HEK293 (cell line): ENCODE measurements around the gene B3GLCT.

Experiments
- CTCF ChIA-PET: fragments of 350-600 bp; formaldehyde crosslinking; extraction: SDS; loops from one replicate; lab custom pipeline; 2021; ENCODE audit warnings: antibody characterized with exemption; lab: Yijun Ruan, JAX
- POLR2A ChIA-PET: fragments of 300-600 bp; formaldehyde crosslinking; extraction: SDS; loops from one replicate; lab custom pipeline; 2020; ENCODE audit warnings: antibody characterized with exemption, inconsistent platforms; lab: Yijun Ruan, JAX
- H3K27ac ChIP-seq: fragments of 200-500 bp; sonication (Bioruptor generic); 2 replicates; pipeline ENCODE4 v1.5.1; 2014; ENCODE audit warnings: low read depth, low read length, control low read depth, inconsistent platforms; ENCODE audit errors: extremely low read depth
- H3K36me3 ChIP-seq, 2 experiments: fragments of 200-500 bp in 1 of 2; sonication (Bioruptor generic) in 1 of 2; 1 replicate in 1 of 2; 2 replicates in 1 of 2; pipeline ENCODE4 v1.5.1; 2014 to 2017; ENCODE audit warnings: inconsistent platforms in 2 of 2, low read length in 2 of 2; ENCODE audit not compliant: control insufficient read depth in 2 of 2, insufficient read depth in 1 of 2
- H3K4me1 ChIP-seq: fragments of 200-500 bp; sonication (Bioruptor generic); 2 replicates; pipeline ENCODE4 v1.5.1; 2014; ENCODE audit warnings: mild to moderate bottlenecking, low read length, inconsistent platforms; ENCODE audit not compliant: control insufficient read depth, insufficient read depth
- H3K4me3 ChIP-seq: 2 replicates; pipeline ENCODE4 v1.5.1; 2011; ENCODE audit warnings: low read depth, mild to moderate bottlenecking, control low read depth, low read length, moderate library complexity
- H3K9me3 ChIP-seq: fragments of 200-500 bp; sonication (Bioruptor generic); 2 replicates; pipeline ENCODE4 v1.5.1; 2014; ENCODE audit warnings: low read depth, low read length, inconsistent platforms; ENCODE audit not compliant: control insufficient read depth, insufficient read depth
- FEZF1 ChIP-seq: fragments of 450-650 bp; formaldehyde crosslinking; IDR thresholded peaks from 2 replicates; pipeline ENCODE4 v1.5.1; 2016; ENCODE audit warnings: missing biosample characterization, missing genetic modification characterization
- GFI1B ChIP-seq: fragments of 450-650 bp; formaldehyde crosslinking; IDR thresholded peaks from 2 replicates; pipeline ENCODE4 v1.5.1; 2016; ENCODE audit warnings: missing biosample characterization, missing genetic modification characterization
- GLI4 ChIP-seq: fragments of 450-650 bp; formaldehyde crosslinking; IDR thresholded peaks from 2 replicates; pipeline ENCODE4 v1.5.1; 2016; ENCODE audit warnings: missing biosample characterization, missing genetic modification characterization
- IKZF3 ChIP-seq: fragments of 450-650 bp; IDR thresholded peaks from 2 replicates; pipeline ENCODE4 v1.5.0; 2018; ENCODE audit warnings: missing biosample characterization, mild to moderate bottlenecking, missing genetic modification characterization, moderate library complexity
- INSM2 ChIP-seq: fragments of 450-650 bp; formaldehyde crosslinking; IDR thresholded peaks from 2 replicates; pipeline ENCODE4 v1.5.1; 2016; ENCODE audit warnings: missing biosample characterization, missing genetic modification characterization
- KLF10 ChIP-seq: fragments of 450-650 bp; IDR thresholded peaks from 2 replicates; pipeline ENCODE4 v1.5.1; 2018; ENCODE audit warnings: missing biosample characterization, mild to moderate bottlenecking, missing genetic modification characterization
- OSR2 ChIP-seq: fragments of 450-650 bp; formaldehyde crosslinking; IDR thresholded peaks from 2 replicates; pipeline ENCODE4 v1.5.1; 2016; ENCODE audit warnings: missing biosample characterization, missing genetic modification characterization
- PRDM6 ChIP-seq: fragments of 450-650 bp; formaldehyde crosslinking; IDR thresholded peaks from 2 replicates; pipeline ENCODE4 v1.5.1; 2017; ENCODE audit warnings: missing biosample characterization, missing genetic modification characterization
- WT1 ChIP-seq: fragments of 450-650 bp; formaldehyde crosslinking; IDR thresholded peaks from 2 replicates; pipeline ENCODE4 v1.5.1; 2016; ENCODE audit warnings: missing biosample characterization, missing genetic modification characterization
- ZBTB20 ChIP-seq: fragments of 450-650 bp; formaldehyde crosslinking; IDR thresholded peaks from 2 replicates; pipeline ENCODE4 v1.5.1; 2016; ENCODE audit warnings: missing biosample characterization, missing genetic modification characterization
- ZEB2 ChIP-seq: fragments of 450-650 bp; formaldehyde crosslinking; IDR thresholded peaks from 2 replicates; pipeline ENCODE4 v1.5.1; 2016; ENCODE audit warnings: missing biosample characterization, missing genetic modification characterization
- ZNF2 ChIP-seq: fragments of 450-650 bp; formaldehyde crosslinking; IDR thresholded peaks from 2 replicates; pipeline ENCODE4 v1.5.1; 2016; ENCODE audit warnings: missing biosample characterization, missing genetic modification characterization
- ZNF214 ChIP-seq: fragments of 450-650 bp; formaldehyde crosslinking; IDR thresholded peaks from 2 replicates; pipeline ENCODE4 v1.5.1; 2017; ENCODE audit warnings: missing biosample characterization, mild to moderate bottlenecking, missing genetic modification characterization, borderline replicate concordance
- ZNF366 ChIP-seq: fragments of 450-650 bp; formaldehyde crosslinking; conservative IDR thresholded peaks from 2 replicates; pipeline ENCODE4 v1.5.1; 2016; ENCODE audit warnings: missing biosample characterization, missing genetic modification characterization
- ZNF391 ChIP-seq: fragments of 450-650 bp; formaldehyde crosslinking; IDR thresholded peaks from 2 replicates; pipeline ENCODE4 v1.5.1; 2016; ENCODE audit warnings: low read depth, missing biosample characterization, missing genetic modification characterization, borderline replicate concordance
- ZNF423 ChIP-seq: fragments of 450-650 bp; formaldehyde crosslinking; IDR thresholded peaks from 2 replicates; pipeline ENCODE4 v1.5.1; 2016; ENCODE audit warnings: missing biosample characterization, missing genetic modification characterization
- ZNF449 ChIP-seq: fragments of 450-650 bp; formaldehyde crosslinking; IDR thresholded peaks from 2 replicates; pipeline ENCODE4 v1.5.1; 2017; ENCODE audit warnings: missing biosample characterization, mild to moderate bottlenecking, missing genetic modification characterization, moderate library complexity
- ZNF610 ChIP-seq: fragments of 450-650 bp; formaldehyde crosslinking; IDR thresholded peaks from 2 replicates; pipeline ENCODE4 v1.5.1; 2016; ENCODE audit warnings: missing biosample characterization, missing genetic modification characterization, borderline replicate concordance
- ZNF76 ChIP-seq: fragments of 450-650 bp; formaldehyde crosslinking; IDR thresholded peaks from 2 replicates; pipeline ENCODE4; 2016; ENCODE audit warnings: low read depth, missing biosample characterization, missing genetic modification characterization, borderline replicate concordance
- ZNF843 ChIP-seq: fragments of 450-650 bp; formaldehyde crosslinking; IDR thresholded peaks from 2 replicates; pipeline ENCODE4 v1.5.1; 2016; ENCODE audit warnings: missing biosample characterization, missing genetic modification characterization
- ZSCAN16 ChIP-seq: fragments of 450-650 bp; formaldehyde crosslinking; IDR thresholded peaks from 2 replicates; pipeline ENCODE4 v1.5.1; 2016; ENCODE audit warnings: missing biosample characterization, missing genetic modification characterization
- TF ChIP-seq, protein P1 (sequence below): fragments of 450-650 bp; formaldehyde crosslinking; IDR thresholded peaks from 2 replicates; pipeline ENCODE4 v1.5.1; 2016; ENCODE audit warnings: missing biosample characterization, missing genetic modification characterization, low read depth
- TF ChIP-seq, protein P2 (sequence below): fragments of 450-650 bp; formaldehyde crosslinking; IDR thresholded peaks from 2 replicates; pipeline ENCODE4 v1.5.1; 2017; ENCODE audit warnings: missing biosample characterization, missing genetic modification characterization
- TF ChIP-seq, protein P3 (sequence below): fragments of 450-650 bp; formaldehyde crosslinking; IDR thresholded peaks from 2 replicates; pipeline ENCODE4 v1.5.1; 2016; ENCODE audit warnings: missing biosample characterization, missing genetic modification characterization

Gene B3GLCT

DNA sequence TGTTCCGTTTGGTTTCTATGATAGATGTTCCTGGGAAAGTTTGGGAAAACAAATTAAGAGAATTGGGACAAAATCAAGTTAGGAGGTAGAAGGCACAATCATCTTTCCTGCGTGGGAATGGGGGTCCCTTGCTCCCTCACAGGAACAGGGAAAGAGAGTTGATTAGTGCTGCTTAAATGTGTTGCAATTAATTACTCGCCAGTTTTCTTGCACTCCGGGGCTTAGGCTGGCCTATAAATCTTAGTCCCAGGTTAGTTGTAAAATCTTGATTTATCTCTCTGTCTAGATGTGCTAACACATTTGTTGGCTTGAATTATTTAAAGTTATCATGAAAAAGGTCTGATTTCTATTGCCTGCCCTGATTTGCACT is 10.1 kb downstream of the B3GLCT start:
- Histone ChIP-seq H3K27ac (peak overlapping the region; percentile 87), H3K4me1 (peaks cover 7% of the 10 kb centered on the region), H3K36me3 (no peaks in the 10 kb centered on the region), H3K4me3 (no peak overlapping the region), H3K9me3 (no peaks in the 10 kb centered on the region)
- ChIA-PET POLR2A (interaction anchor here (1.3 kb wide), 1 partner anchor 10 kb away, joined by 6 read pairs; the partner anchor contains the start of gene B3GLCT), CTCF (interaction anchor here (1.4 kb wide), 1 partner anchor 10 kb away, joined by 9 read pairs; the partner anchor contains the start of gene B3GLCT)
- peak; percentile 61; the same call in 1 of the 2 replicates for TF ChIP-seq GFI1B
- TF ChIP-seq ZEB2 (tag by site-specific recombination), result 0 out of 2 replicates have a peak, but pooled peaks have one; percentile 24
- TF ChIP-seq ZBTB20 (tag by site-specific recombination), result no peak
- peak; percentile 86 for TF ChIP-seq ZNF843
- 0 out of 2 replicates have a peak, but pooled peaks have one; percentile 24 for TF ChIP-seq ZNF449
- TF ChIP-seq, protein P1, sequence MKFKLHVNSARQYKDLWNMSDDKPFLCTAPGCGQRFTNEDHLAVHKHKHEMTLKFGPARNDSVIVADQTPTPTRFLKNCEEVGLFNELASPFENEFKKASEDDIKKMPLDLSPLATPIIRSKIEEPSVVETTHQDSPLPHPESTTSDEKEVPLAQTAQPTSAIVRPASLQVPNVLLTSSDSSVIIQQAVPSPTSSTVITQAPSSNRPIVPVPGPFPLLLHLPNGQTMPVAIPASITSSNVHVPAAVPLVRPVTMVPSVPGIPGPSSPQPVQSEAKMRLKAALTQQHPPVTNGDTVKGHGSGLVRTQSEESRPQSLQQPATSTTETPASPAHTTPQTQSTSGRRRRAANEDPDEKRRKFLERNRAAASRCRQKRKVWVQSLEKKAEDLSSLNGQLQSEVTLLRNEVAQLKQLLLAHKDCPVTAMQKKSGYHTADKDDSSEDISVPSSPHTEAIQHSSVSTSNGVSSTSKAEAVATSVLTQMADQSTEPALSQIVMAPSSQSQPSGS (tag by site-specific recombination), result 0 out of 2 replicates have a peak, but pooled peaks have one; percentile 0
- no peak for TF ChIP-seq ZNF214 (tag by site-specific recombination)
- no peak for TF ChIP-seq ZNF391 (tag by site-specific recombination)
- peak; percentile 94 for TF ChIP-seq PRDM6 (tag by site-specific recombination)
- no peak for TF ChIP-seq ZSCAN16 (tag by site-specific recombination)
- peak; percentile 35; the same call in 1 of the 2 replicates for TF ChIP-seq WT1 (tag by site-specific recombination)
- TF ChIP-seq, protein P2, sequence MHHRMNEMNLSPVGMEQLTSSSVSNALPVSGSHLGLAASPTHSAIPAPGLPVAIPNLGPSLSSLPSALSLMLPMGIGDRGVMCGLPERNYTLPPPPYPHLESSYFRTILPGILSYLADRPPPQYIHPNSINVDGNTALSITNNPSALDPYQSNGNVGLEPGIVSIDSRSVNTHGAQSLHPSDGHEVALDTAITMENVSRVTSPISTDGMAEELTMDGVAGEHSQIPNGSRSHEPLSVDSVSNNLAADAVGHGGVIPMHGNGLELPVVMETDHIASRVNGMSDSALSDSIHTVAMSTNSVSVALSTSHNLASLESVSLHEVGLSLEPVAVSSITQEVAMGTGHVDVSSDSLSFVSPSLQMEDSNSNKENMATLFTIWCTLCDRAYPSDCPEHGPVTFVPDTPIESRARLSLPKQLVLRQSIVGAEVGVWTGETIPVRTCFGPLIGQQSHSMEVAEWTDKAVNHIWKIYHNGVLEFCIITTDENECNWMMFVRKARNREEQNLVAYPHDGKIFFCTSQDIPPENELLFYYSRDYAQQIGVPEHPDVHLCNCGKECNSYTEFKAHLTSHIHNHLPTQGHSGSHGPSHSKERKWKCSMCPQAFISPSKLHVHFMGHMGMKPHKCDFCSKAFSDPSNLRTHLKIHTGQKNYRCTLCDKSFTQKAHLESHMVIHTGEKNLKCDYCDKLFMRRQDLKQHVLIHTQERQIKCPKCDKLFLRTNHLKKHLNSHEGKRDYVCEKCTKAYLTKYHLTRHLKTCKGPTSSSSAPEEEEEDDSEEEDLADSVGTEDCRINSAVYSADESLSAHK (tag by site-specific recombination), result peak; percentile 63; the same call in 1 of the 2 replicates
- peak; percentile 93 for TF ChIP-seq IKZF3 (tag by site-specific recombination)
- TF ChIP-seq ZNF423 (tag by site-specific recombination), result 0 out of 2 replicates have a peak, but pooled peaks have one; percentile 31
- TF ChIP-seq ZNF610 (tag by site-specific recombination), result 0 out of 2 replicates have a peak, but pooled peaks have one; percentile 21
- TF ChIP-seq GLI4 (tag by site-specific recombination), result no peak
- 0 out of 2 replicates have a peak, but pooled peaks have one; percentile 25 for TF ChIP-seq INSM2 (tag by site-specific recombination)
- TF ChIP-seq, protein P3, sequence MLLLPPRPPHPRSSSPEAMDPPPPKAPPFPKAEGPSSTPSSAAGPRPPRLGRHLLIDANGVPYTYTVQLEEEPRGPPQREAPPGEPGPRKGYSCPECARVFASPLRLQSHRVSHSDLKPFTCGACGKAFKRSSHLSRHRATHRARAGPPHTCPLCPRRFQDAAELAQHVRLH (tag by site-specific recombination), result 0 out of 2 replicates have a peak, but pooled peaks have one; percentile 28
- TF ChIP-seq KLF10, result peak; percentile 17; the same call in 1 of the 2 replicates
- TF ChIP-seq ZNF76 (tag by site-specific recombination), result no peak
- TF ChIP-seq ZNF366 (tag by site-specific recombination), result peak; percentile 76
- peak; percentile 53; the same call in 1 of the 2 replicates for TF ChIP-seq OSR2 (tag by site-specific recombination)
- 0 out of 2 replicates have a peak, but pooled peaks have one; percentile 49 for TF ChIP-seq ZNF2 (tag by site-specific recombination)
- TF ChIP-seq FEZF1 (tag by site-specific recombination), result peak; percentile 84
